Dedifferentiated amniotic fluid mesenchymal stem cell (primary cell): ENCODE measurements around the gene KRTAP2-1.
"Not testable (repeated sequence)": the region's sequence is repeated elsewhere in the genome, so short reads cannot be mapped to it uniquely, and the experiment has no call there.

Experiments used
- DNase-seq: peaks from one replicate; pipeline ENCODE4 v3.0.0-alpha.2; 2016; ENCODE audit errors: extremely low spot score

The KRTAP2-1 gene

DNA sequence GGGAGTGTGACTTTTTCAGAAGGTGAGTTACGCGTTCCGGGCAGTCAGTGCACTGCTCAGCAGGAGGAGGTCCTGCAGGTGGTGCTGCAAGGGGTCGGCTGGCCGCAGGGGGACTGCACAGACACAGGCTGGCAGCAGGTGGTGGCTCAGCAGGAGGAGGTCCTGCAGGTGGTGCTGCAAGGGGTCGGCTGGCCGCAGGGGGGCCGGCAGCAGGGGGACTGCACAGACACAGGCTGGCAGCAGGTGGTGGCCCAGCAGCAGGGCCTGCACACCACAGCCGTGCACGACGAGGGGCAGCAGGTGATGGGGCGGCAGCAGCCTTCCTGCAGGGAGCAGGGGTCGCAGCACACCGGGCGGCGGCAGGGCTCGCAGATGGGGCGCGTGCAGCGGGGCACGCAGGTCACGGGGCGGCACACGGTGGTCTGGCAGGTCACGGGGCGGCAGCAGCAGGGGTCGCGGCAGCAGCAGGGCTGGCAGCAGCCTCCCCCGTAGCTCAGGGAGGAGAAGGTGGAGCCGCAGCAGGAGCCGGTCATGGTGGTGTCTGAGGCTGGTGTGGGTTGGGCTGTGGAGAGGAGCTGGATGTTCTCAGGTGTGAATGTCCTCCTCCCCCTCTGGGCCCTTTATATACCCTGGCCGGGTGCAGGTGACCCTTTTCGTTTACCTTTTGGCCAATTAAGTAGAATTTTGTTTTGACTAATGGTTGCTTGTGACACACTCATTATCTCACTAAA is at the start of gene KRTAP2-1:
Gene KRTAP2-1, minus strand, starts transcription at position 582 of the 731 bp plus-strand sequence. Its CDS starts 49 bp downstream, at position 533.
- DNase-seq: not testable (repeated sequence)

DNA sequence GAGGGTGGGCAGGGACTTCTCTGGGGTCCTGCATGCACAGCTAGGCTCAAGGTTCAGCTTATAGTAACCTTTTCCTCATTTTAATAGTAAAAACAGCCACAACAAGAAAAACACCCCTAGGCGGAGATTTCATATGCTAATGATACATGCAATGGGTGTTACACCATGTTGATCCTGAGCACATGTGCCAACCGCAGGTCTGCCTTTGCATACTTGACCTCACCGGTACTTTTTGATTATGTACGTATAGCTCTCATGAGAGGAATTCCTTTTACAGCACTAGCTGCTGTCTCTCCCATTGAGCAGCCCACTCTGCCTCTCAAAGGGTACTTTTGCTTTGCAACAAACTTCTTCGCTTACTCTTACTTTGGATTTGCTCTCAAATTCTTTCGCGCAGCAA is 48.9 kb upstream of the KRTAP2-1 start:
- no peak for DNase-seq

DNA sequence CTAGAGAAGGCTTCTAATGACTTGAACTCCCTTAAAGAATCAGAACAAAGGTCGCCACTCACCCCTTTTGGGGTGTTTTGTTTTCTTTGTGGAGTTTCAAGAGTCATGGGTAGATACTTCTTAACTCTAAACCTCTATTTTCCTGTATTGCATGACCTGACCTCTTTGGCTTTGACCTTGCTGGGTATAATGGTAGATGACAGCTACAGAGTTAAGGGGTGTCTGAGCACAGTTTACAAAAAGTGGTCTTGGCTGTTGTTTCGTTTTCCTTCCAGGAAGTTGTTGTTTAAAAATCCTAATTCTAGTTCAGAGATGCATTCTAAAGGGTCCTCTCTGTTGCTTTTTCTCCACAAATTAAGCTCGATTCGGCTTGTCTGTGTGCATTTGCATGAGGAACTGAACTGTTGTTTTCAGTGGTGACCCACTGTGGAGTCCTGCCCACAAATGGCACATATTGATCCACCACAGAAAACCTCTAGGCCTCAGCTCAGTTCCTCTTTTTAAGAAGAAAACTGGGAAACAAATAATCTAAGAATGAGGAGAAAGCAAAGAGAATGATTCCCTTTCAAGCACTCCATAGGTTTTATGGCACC is 41.7 kb upstream of the KRTAP2-1 start:
- DNase-seq: not testable (repeated sequence)

- not testable (repeated sequence) for DNase-seq
Measured at GRCh38 chr17:41084100-41084856, 37.2 kb upstream of the KRTAP2-1 start, which contains the start of gene KRTAP4-7. Gene KRTAP4-7 (plus strand): TSS chr17:41084150. CDS start chr17:41084207, 57 bp downstream.

DNA sequence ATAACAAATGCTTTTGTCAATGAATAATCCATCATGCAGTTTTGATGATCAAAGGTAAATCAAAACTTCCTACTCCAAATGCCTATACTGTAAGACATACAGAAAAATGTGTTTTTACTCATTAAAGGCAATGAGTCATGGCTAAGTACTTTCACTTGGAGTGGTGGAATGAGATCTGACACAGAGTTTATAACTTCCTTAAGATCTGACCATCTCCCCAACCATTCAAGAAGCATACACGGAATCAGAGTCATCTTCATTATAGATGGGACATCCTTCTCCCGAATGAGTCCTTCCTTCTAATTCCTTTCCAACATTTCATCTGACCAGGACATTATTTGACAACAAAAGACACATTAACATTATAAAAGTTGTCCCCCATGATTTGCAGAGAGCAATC is 36.3 kb upstream of the KRTAP2-1 start:
- not testable (repeated sequence) for DNase-seq

DNA sequence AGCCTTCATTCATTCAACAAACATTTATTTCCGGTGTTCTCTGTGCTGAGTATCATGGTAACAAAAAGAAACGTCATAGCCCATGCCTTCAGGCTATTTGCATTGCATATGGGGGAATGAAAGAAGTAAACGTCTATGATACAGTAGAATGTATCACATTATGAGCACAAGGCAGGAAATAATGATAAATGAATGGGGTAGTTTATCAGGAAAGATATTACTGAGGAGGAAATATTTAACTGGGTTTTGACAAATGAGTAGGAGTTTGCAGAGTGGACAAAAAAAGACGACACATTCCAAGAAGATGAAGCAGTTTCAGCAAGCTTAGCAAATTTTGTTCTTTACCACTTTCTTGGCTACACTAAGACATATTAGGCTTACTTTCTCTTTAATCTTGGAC is 35.5 kb upstream of the KRTAP2-1 start:
- DNase-seq: no peak

DNA sequence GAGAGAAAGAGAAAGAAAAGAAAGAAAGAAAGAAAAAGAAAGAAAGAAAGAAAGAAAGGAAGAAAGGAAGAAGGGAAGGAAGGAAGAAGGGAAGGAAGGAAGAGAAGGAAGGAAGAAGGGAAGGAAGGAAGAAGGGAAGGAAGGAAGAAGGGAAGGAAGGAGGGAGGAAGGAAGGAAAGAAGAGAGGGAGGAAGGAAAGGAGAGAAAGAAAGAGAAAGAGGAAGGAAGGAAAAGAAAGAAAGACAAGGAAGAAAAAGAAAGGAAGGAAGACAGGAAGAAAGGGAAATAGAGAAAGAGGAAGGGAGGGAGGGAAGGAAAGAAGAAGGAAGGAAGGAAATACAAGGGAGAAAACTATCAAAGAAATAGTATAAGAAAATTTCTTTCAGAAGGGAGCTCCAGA is 29.7 kb upstream of the KRTAP2-1 start:
- no peak for DNase-seq

DNA sequence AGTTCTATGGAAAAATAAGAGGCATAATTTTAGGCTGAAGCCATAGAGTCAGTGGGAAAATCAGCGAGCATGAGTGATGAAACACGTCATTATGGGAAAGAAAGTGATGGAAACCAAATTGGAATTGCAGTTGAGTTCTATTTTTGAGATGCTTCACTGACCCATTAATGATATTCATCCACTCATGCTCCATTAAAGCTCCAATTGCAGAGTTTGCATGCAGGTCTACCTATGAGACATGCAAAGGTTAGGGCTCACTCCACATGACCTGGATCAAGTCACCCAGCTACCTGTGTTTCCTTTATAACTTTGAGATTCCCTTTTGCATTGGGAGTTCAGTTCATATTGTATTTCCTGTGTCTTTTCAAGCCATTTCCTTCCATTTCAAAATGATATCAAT is 26.6 kb upstream of the KRTAP2-1 start:
- no peak for DNase-seq

DNA sequence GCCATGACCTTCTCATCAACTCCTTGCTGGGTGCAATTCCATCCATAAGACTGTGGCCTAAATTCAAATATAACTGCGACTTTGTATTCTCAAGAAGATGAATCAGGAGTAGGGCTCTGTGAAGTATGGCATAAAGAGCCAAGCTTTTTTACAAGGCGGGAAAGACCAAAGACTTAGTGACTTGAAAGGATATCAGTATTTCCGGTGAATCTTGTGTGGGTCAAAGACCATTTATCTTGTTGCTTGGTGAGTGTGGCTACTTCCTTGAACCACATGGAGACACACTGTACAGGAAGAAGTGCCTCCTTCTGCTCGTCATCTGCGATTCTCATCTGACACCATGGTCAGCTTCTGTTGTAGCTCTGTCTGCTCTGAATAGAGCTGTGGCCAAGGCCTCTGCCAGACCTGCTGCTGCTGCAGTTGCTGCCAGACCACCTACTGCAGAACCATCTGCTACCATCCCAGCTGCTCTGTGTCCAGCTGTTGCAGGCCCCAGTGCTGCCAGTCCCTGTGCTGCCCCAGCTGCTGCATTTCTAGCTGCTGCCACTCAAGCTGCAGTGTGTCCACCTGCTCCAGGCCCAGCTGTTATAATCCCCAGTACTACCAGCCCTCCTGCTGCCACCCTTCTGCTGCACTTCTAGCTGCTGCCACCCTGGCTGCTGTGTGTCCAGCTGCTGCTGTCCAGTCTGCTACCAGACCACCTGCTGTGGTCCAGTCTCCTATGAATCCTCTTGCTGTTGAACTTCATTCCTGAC is 24.7 kb upstream of the KRTAP2-1 start:
- DNase-seq: no peak

DNA sequence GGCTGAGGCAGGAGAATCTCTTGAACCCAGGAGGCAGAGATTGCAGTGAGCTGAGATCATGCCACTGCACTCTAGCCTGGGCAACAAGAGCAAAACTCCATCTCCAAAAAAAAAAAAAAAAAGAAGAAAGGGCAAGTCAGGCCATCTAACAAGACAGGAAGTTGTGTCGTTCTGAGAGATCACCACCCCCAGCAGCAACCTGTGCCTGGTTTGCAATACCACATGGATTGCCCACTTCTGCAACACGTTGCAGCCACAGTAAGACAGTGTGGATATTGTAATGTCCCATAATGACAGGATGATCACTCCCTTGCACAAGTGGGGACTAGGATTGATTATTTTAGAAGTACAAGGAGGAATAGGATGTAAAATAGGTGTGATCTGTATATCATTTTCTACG is 21.9 kb upstream of the KRTAP2-1 start:
- DNase-seq: no peak

DNA sequence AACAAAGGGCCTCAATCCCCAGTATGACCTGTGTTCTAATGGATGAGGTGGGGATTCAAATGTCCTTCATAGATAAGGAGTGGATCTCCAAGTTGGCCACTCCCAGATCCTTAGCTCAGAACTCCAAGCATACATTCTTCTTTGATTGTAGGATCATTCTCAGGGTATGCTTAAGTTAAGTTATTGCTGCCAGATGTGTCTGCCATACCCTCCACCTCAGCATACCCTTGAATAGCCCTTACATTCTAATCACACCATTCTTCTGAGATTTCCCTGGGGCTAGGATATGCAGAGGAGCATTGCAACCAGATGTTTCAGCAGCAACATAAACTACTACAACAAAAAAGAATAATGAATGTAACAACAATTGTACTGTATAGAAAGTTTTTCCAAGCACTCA is 20.2 kb upstream of the KRTAP2-1 start:
- peak; percentile 58 for DNase-seq

DNA sequence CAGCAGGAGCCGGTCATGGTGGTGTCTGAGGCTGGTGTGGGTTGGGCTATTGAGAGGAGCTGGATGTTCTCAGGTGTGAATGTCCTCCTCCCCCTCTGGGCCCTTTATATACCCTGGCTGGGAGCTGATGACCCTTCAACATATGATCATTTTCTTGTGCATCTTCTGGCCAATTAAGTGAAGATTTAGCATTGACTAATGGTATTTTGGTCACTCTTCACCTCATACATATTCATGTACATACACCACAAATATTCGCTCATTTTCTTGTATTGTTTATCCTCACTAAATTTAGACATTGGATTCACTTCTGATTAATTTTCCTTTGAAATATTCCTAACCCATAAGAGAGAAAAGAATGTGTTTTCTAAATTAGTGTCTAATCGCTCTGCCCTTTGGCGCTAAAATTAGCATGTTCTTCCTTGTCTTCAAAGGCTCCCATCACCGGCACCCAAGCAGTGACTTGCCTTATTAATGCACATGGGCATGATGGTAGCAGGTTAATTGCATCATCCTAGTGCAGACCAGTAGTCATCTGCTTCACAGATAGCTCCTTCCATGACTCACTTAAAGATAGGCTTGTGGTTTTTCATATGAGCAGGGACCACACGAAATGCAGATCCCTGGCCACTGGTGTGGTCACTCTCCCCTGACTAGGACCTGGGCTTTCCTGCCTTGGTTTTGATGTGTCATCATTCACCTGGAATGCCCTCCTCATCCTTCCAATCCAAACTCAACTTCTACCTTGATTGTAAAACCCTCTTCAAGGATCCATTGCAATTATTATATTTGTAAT is 18.9 kb upstream of the KRTAP2-1 start, which contains the start of gene KRTAP2-4:
Gene KRTAP2-4, minus strand, starts transcription at position 51 of the 796 bp plus-strand sequence. Its CDS starts 34 bp downstream, at position 17.
- DNase-seq: peak; percentile 43

GRCh38 chr17:41065016-41065689 is 18.0 kb upstream of the KRTAP2-1 start:
- not testable (repeated sequence) for DNase-seq

DNA sequence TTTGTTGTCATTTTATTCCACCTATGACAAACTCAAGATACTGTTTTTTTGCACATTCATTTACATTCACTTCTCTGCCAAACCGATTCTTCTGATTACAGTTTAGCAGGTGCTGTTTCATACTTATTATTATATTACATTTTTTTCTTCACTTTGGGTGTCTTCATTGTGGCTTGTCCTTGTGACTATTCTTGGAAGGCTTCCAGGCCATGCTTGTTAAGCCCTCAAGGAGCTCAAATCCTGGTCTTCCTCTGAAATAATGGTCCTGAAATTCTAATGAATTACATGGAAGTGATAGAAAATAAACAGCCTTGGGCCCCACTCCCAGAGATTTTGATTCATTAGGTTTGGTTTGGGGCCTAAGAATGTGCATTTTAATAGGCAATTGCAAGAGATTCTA is 17.2 kb upstream of the KRTAP2-1 start:
- no peak for DNase-seq

DNA sequence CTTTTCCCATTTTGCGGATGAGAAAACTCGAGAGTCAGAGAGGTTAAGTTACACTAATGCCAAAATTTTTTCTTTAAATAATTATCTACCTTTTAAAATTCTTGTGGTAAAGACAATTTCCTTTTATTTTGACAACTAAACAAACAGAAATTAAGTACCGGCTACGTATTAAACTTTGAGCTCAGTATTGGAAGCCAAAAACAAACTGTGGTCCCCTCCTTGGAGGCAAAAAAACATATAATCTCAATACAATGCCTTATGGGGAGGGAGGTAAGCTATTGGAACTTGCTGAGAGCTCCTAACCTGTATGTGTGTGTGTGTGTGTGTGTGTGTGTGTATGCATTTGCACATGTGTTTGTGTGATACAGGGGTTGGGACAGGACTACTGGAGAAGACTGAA is 16.3 kb upstream of the KRTAP2-1 start:
- no peak for DNase-seq

GRCh38 chr17:41061964-41062363 is 14.8 kb upstream of the KRTAP2-1 start:
- peak; percentile 90 for DNase-seq

DNA sequence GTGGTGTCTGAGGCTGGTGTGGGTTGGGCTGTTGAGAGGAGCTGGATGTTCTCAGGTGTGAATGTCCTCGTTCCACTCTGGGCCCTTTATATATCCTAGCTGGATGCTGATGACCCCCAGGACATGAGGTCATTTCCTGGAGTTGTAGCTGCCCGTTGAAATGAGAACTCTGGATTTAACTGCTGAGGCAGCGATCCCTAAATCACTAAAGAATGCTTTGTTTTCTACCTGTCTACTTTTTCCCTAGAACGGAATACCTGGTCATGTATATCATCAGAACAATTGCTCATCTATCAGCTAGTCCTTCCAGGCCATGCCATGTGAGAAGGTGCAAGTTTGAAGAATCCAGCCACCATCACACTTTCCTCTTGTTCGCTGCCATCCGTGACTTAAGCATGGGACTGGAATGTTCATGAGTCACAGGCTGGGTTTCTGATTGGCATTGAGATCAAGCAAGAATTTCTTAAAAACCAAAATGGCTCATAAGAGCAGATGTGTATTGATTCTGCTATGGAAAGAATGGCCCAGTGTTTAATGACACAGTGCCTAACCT is 13.0 kb upstream of the KRTAP2-1 start, which contains the start of gene KRTAP2-3:
Gene KRTAP2-3, minus strand, starts transcription at position 63 of the 553 bp plus-strand sequence. CDS start 64 bp downstream, outside the sequence.
- DNase-seq: peak; percentile 94

- DNase-seq: peak; percentile 84
Measured at GRCh38 chr17:41059276-41060051, 12.3 kb upstream of the KRTAP2-1 start.

- no peak for DNase-seq
Measured at GRCh38 chr17:41058741-41059140, 11.6 kb upstream of the KRTAP2-1 start.
